Thyroid gland (tissue), 4 donors: ENCODE measurements around the gene TIAM1.

Source experiments
- CTCF ChIP-seq, 6 experiments: fragments of 200-600 bp in 3 of 6; fragments of 450-650 bp in 3 of 6; sonication (generic) in 3 of 6; IDR thresholded peaks; one replicate each; pipeline ENCODE4 v1.5.1; 2016 to 2019; ENCODE audit warnings: antibody characterized with exemption in 6 of 6, mild to moderate bottlenecking in 2 of 6, inconsistent platforms in 1 of 6, moderate library complexity in 1 of 6
- POLR2A ChIP-seq, 2 donors: fragments of 450-650 bp; IDR thresholded peaks; one replicate each; pipeline ENCODE4 v1.6.1; 2017; ENCODE audit warnings: antibody characterized with exemption in 2 of 2, mild to moderate bottlenecking in 2 of 2, moderate library complexity in 1 of 2

DNA sequence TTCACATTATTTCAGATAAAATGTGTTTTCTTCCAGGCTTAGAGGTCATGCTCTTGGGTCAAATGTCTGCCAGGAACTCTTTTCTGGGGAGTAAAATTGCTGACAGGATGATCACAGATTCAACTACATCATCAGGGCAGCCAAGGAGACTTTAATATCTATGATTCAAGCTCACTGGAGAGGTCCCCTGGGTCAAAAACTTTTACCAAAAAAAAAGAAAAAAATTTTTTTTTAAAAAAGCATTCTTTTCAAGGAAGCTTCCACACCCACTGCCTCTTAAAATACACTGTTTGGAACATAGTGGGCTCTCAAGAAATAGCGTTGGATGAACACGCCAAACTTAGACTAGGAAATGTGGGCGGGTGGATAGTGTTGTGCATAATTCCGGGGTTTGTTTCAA lies 81.3 kb downstream of the TIAM1 start:
- TF ChIP-seq CTCF (IDR thresholded peaks at IDR 0.05) (no peak), POLR2A (IDR thresholded peaks at IDR 0.05) (no peak)
